HepG2 (cell line): ENCODE measurements around the gene TIMM13. TPM values are rescaled to one million over a fixed set of nuclear protein-coding genes. Genes with fewer than 3 reads are reported as not detected.

Experiments used
- AGO1 ChIP-seq: fragments of 200-400 bp; formaldehyde crosslinking; IDR thresholded peaks from 2 replicates; pipeline ENCODE4 v1.6.1; 2017; ENCODE audit warnings: mild to moderate bottlenecking, low read depth, low read length, moderate library complexity; ENCODE audit not compliant: poor library complexity, severe bottlenecking
- ARNT ChIP-seq: fragments of 450-650 bp; IDR thresholded peaks from 2 replicates; pipeline ENCODE4 v1.6.1; 2017
- FLYWCH1 ChIP-seq: sonication (generic); formaldehyde crosslinking; IDR thresholded peaks from 2 replicates; pipeline ENCODE4 v1.8.1; 2023; ENCODE audit warnings: mild to moderate bottlenecking, missing genetic modification reagents
- FOXC1 ChIP-seq: sonication (generic); formaldehyde crosslinking; IDR thresholded peaks from 2 replicates; pipeline ENCODE4 v1.8.0; 2022; ENCODE audit warnings: mild to moderate bottlenecking, missing genetic modification reagents, borderline replicate concordance
- HOMEZ ChIP-seq: IDR thresholded peaks from 2 replicates; pipeline ENCODE4 v1.6.1; 2016; ENCODE audit warnings: low read depth
- IRF1 ChIP-seq: sonication (generic); formaldehyde crosslinking; IDR thresholded peaks from 2 replicates; pipeline ENCODE4 v1.4.0; 2020; ENCODE audit warnings: low read depth, mild to moderate bottlenecking, missing genetic modification reagents
- NRL ChIP-seq: sonication (generic); formaldehyde crosslinking; IDR thresholded peaks from 2 replicates; pipeline ENCODE4 v1.5.0; 2020; ENCODE audit warnings: missing genetic modification reagents, mild to moderate bottlenecking, moderate library complexity, borderline replicate concordance
- PHF5A ChIP-seq: IDR thresholded peaks from one replicate; pipeline ENCODE4 v1.6.1; 2018; ENCODE audit warnings: low read depth, missing genetic modification reagents; ENCODE audit not compliant: unreplicated experiment
- SALL2 ChIP-seq: sonication (generic); formaldehyde crosslinking; IDR thresholded peaks from 2 replicates; pipeline ENCODE4 v1.8.1; 2023; ENCODE audit warnings: mild to moderate bottlenecking, missing genetic modification reagents, inconsistent platforms
- XBP1 ChIP-seq: sonication (generic); formaldehyde crosslinking; IDR thresholded peaks from 2 replicates; pipeline ENCODE4 v1.5.0; 2020; ENCODE audit warnings: missing genetic modification reagents
- ZFAT ChIP-seq: sonication (generic); formaldehyde crosslinking; conservative IDR thresholded peaks from 2 replicates; pipeline ENCODE4 v1.8.1; 2023; ENCODE audit warnings: missing genetic modification reagents, inconsistent platforms
- ZNF121 ChIP-seq: sonication (generic); formaldehyde crosslinking; IDR thresholded peaks from 2 replicates; pipeline ENCODE4 v1.5.0; 2020; ENCODE audit warnings: mild to moderate bottlenecking, missing genetic modification reagents
- ZNF142 ChIP-seq: sonication (generic); formaldehyde crosslinking; IDR thresholded peaks from 2 replicates; pipeline ENCODE4 v1.4.0; 2020; ENCODE audit warnings: missing genetic modification reagents
- ZNF18 ChIP-seq: sonication (generic); formaldehyde crosslinking; IDR thresholded peaks from 2 replicates; pipeline ENCODE4 v1.8.0; 2022; ENCODE audit warnings: mild to moderate bottlenecking, missing genetic modification reagents; ENCODE audit not compliant: insufficient replicate concordance
- ZNF598 ChIP-seq: sonication (generic); formaldehyde crosslinking; IDR thresholded peaks from 2 replicates; pipeline ENCODE4 v1.5.1; 2020; ENCODE audit warnings: mild to moderate bottlenecking, missing genetic modification reagents, borderline replicate concordance
- ZNF629 ChIP-seq: sonication (generic); formaldehyde crosslinking; conservative IDR thresholded peaks from 2 replicates; pipeline ENCODE4 v1.5.0; 2020; ENCODE audit warnings: missing genetic modification reagents
- ZSCAN22 ChIP-seq: sonication (generic); formaldehyde crosslinking; IDR thresholded peaks from 2 replicates; pipeline ENCODE4 v1.4.0; 2020; ENCODE audit warnings: mild to moderate bottlenecking, missing genetic modification reagents
- polyA plus RNA-seq, 8 experiments: library from polyadenylated mRNA; depleted of rRNA in 3 of 8; stranded (reverse) in 7 of 8; unstranded in 1 of 8; fragments of >200 nt; fragmentation: Illumina TruSeq in 4 of 8; extraction: Trizol in 4 of 8; gene quantifications; 2 replicates each; pipeline versions ENCODE4 v1.2.1 to v1.2.3, GENCODE V29; 2011 to 2016; ENCODE audit warnings: low read depth in 4 of 8, missing spikeins in 1 of 8, mixed read lengths in 1 of 8; ENCODE audit not compliant: insufficient read depth in 1 of 8
- total RNA-seq, 5 experiments: library from RNA; depleted of rRNA; stranded (reverse); fragments of >200 nt; fragmentation: Illumina TruSeq; extraction: Trizol; gene quantifications; 2 replicates each; pipeline ENCODE4 v1.2.3, GENCODE V29; 2016; ENCODE audit warnings: low read depth in 1 of 5

TIMM13 gene
- total and polyA plus RNA-seq, 2 of the 13 experiments (the other 11 are each of a cell fraction or from before 2014, with no cell fraction given): 48.4 to 108 TPM

GRCh38 chr19:2475702-2476450, 48.5 kb upstream of the TIMM13 start, which contains the start of gene GADD45B (continued):
- TF ChIP-seq ZNF121 (CRISPR knock-in tag): no peak
- no peak for TF ChIP-seq IRF1 (CRISPR knock-in tag)
- no peak for TF ChIP-seq ZNF18 (CRISPR knock-in tag)
- TF ChIP-seq NRL: no peak
- no peak for TF ChIP-seq FLYWCH1 (CRISPR knock-in tag)
- TF ChIP-seq ZFAT (CRISPR knock-in tag): no peak
- TF ChIP-seq ARNT: no peak
- TF ChIP-seq AGO1: no peak
- TF ChIP-seq ZNF142 (CRISPR knock-in tag): peak; percentile 58
- TF ChIP-seq PHF5A (CRISPR knock-in tag): no peak
- TF ChIP-seq SALL2 (CRISPR knock-in tag): peak; percentile 26; the same call in 1 of the 2 replicates
- TF ChIP-seq FOXC1 (CRISPR knock-in tag): no peak
- no peak for TF ChIP-seq ZNF598 (CRISPR knock-in tag)
- TF ChIP-seq ZNF629: no peak
- no peak for TF ChIP-seq ZSCAN22 (CRISPR knock-in tag)
- peak; percentile 73; the same call in 1 of the 2 replicates for TF ChIP-seq XBP1
- TF ChIP-seq HOMEZ: 0 out of 2 replicates have a peak, but pooled peaks have one; percentile 44
